GM12892 (cell line): ENCODE measurements around the gene TRIM22.
"Not testable (repeated sequence)": the region's sequence is repeated elsewhere in the genome, so short reads cannot be mapped to it uniquely, and the experiment has no call there.

Source experiments
- POLR2A ChIP-seq: IDR thresholded peaks from 2 replicates; pipeline ENCODE4 v1.6.1; 2011; ENCODE audit warnings: low read depth, low read length, control low read depth
- TAF1 ChIP-seq: IDR thresholded peaks from 2 replicates; pipeline ENCODE4 v1.6.1; 2011; ENCODE audit warnings: low read depth, mild to moderate bottlenecking, control low read depth, low read length, borderline replicate concordance

DNA sequence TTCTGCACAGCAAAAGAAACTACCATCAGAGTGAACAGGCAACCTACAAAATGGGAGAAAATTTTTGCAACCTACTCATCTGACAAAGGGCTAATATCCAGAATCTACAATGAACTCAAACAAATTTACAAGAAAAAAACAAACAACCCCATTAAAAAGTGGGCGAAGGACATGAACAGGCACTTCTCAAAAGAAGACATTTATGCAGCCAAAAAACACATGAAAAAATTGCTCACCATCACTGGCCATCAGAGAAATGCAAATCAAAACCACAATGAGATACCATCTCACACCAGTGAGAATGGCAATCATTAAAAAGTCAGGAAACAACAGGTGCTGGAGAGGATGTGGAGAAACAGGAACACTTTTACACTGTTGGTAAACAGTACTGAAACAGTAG is 26.9 kb downstream of the TRIM22 start:
- TF ChIP-seq POLR2A, TAF1: not testable (repeated sequence)
